SW 1271 (cell line): ENCODE measurements around the gene MRPL36.

Experiments
- DNase-seq, 2 experiments: peaks; one replicate each; lab custom pipeline; 2025; lab: John Stamatoyannopoulos, UW

Gene MRPL36

GRCh38 chr5:1749346-1750124 is 50.1 kb downstream of the MRPL36 start:
- DNase-seq: no peak

DNA sequence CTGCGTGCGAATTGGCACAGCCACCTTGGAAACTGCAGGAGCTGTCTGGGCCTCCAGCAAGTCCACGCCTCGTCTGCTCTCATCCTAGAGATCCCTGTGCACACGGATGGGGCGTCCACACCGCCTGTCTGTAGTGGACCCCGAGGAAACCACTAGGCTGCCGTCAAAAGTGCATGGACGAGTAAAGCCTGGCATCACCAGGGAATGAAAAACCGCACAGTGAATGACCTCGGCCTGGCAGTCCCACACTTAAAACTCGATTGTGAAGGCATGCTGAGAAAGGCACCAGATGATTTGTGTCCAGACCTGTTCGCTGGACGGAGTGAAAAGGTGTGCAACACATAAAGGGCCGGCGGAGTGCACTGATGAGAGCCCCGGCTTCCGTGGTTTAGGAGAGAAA is 50.8 kb downstream of the MRPL36 start:
- DNase-seq: no peak
